NCI-H2029 treated with DMSO at 0.1 percent for 48 hours (cell line): ENCODE data around the gene SLC2A10.
A peak's percentile ranks its signal among the peaks of the same experiment; 100 is the strongest.

ENCODE experiments used
- DNase-seq: peaks from one replicate; lab custom pipeline; 2025; lab: John Stamatoyannopoulos, UW

SLC2A10 gene

DNA sequence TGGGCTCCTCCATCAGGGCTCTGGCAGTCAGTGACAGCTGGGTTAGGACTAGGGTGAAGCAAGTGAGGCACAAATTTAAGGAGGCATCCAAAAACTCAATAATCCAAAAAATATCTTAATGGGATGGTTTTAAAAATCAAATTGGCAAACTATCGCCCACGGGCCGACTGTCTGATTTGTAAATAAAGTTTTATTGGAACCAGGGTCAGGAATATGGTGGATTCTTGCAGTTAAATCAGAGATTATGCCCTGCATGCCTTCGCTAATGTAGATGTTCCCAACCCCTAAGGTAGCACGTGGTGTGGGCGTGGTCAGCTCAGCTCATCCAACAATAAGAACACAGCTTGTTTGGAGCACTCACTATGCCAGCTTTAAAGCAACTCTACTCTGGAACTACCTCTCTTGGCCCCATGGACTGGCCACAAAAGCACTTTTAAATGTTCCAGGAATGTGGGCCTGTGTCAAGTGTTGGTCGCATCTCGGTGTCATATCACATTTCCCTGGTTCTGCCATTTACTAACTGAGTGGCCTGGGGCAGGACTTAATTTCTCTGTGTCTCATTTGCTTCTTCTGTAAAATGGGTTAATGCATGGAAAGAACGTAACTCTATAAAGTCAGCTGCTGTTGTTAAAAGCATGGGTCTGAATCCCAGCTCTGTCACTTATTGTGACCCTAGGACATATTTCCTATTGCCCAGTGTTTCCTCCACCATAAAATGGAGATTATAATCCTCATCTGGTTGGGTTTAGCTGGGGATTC lies 27.2 kb upstream of the SLC2A10 start:
- no peak for DNase-seq

DNA sequence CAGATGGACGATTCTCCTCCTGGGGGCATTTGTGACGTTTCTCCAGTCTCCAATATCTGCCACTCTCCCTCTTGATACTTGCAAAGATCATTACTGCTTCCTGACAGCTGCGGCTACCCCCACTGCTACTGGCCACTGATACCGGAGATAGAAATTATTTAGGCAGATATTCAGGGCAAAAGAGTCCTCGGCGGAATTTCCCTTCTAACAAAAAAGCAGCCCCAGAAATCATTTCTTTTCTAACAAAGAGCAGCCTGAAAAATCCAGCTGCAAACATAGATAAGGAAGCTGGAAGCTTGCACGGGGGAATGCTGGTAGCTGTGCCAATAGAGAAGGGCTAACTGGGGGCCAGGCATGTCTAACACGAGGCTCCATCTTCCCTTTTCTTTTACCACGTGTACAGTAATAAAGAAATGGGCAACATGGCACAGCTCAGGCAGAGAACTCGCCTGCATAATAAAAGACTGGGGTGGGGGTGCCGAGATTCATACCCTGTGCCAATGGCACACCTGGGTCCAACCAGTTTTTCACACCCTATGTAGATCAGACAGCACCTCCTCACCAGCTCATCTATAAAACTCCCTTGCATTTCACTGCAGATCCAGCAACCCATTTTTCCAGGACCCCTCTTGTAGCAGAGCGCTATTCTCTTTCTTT lies 26.3 kb upstream of the SLC2A10 start:
- DNase-seq: no peak

DNA sequence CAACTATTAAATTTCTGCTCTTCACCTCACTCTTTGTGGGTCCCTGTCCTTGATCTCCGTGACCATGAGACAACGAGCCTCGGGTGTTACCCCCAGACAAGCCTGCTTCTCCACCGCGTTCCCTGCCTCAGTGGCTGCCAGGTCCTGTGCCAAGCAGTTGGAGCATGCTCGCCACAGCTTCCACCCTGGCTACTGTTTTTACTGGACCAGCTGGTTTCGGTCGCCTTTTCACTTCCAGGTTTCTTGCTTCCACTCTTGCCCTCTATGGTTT lies 25.8 kb upstream of the SLC2A10 start:
- DNase-seq: no peak

DNA sequence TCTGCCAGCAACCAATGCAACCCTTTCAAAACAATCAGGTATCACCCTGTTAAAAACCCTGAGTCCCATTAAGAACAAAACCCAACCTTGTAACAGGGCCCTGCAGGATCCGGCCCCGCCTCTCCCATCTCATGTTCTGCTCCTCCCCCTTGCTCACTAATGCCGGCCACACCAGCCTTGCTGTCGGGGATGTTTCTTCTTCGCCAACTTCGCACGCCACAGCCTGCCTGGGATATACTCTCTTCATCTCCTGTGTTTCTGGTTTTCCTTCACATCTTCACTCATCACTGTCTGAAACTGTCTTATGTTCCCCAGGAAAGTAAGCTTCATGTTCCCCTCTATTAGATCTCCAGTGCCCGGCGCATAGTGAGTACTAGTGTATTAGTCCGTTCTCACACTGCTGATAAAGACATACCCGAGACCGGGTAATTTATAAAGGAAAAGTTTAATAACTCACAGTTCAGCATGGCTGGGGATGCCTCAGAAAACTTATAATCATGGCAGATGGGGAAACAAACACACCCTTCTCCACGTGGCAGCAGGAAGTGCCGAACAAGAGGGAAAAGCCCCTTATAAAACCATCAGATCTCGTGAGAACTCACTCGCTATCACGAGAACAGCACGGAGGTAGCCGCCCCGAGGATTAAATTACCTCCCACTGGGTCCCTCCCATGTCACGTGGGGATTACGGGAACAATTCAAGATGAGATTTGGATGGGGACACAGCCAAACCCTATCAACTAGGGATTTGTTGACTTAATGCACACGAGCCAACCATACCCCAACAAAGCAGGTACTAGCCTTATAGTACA lies 25.3 kb upstream of the SLC2A10 start:
- DNase-seq: peak; percentile 86

DNA sequence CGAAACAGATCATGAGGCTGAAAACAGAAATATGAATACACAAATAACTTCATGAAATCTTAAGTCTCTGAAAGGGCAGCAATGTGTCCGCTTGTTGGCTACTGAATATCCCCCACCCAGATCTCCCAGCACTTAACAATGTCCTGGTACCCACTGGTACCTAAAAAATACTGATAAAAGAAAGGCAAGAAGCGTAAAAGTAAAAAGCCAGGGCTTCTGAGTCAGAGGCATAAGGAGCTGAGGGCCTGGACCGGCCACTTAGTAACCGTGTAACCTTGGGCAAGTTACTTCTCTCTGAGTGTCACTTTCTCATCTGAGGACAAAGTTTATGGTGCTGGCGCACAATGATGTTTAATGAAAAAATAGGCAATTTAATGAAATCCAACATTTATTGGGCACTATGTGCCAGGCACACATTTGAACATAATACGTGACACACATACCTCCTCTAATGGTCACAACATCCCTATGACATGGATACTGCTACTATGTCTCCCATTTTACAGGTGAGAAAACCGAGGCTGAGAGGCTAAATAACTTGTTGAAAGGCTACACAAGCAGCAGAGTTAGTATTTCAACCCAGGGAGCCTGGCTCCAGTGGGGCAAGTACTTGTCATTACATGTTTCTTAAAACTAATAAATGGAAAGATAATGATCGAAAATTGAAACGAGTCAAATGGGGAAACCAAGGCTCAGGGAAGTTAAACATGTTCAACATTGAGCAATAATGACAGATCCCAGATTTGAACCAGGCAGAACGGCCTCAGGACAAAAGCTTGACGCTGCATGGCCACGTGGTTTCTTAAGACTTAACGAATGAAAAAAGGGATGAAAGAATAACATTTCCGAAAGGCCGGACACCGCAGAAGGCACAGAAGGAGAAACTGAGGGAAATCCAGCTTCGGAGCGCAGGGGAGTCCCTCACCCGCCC lies 21.0 kb upstream of the SLC2A10 start:
- DNase-seq: no peak

DNA sequence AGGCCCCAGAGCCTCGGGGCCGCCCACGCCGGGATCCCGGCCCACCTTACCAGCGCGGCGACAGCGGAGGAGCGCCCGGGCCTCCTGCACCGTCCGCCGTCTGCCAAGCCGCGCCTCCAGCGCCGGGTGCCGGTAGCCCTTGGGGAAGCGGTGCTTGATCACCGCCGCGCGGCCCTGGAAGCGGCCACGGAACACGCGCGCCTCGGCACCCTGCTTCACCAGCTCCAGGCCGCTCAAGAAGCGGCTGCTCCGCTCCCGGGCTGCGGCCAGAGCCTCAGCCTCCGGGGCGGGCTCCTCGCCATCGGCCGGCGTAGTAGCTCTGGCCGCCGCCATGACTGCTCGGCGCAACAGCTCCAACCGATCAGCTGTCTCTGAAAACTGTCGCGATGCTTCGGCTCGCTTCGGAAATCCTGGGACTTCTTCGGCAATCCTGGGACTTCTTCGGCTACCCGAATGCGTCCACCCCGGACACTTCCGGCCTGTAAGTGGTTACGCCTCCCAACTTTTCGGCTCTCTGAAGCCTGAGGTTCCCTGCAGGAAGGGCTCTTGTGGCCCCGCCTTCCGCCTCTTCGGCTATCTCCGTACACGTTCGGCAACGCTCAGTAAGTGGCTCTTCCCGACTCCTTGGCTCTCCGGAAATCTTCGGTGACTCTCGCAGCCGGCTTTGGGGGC lies 20.2 kb upstream of the SLC2A10 start, which contains the start of gene TP53RK:
Gene TP53RK, minus strand, starts transcription at position 363 of the 672 bp plus-strand sequence. Its CDS starts 30 bp downstream, at position 333.
- DNase-seq: peak; percentile 81

DNA sequence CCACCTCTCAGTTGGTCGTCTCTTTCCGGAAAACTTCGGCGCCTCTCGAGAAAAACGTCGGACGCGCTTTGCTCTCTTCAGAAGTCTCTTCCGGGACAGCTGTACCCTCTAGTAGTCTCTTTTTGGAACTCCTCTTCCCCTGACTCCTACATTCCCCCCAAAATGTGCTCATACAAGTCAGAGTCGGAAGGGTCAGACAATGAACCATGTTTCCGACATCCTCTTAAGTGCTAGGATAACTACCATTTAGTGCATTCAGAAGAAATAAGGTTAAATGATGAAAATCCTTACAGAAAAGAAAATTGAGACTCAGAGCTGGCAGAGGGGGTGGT lies 19.7 kb upstream of the SLC2A10 start:
- DNase-seq: no peak

DNA sequence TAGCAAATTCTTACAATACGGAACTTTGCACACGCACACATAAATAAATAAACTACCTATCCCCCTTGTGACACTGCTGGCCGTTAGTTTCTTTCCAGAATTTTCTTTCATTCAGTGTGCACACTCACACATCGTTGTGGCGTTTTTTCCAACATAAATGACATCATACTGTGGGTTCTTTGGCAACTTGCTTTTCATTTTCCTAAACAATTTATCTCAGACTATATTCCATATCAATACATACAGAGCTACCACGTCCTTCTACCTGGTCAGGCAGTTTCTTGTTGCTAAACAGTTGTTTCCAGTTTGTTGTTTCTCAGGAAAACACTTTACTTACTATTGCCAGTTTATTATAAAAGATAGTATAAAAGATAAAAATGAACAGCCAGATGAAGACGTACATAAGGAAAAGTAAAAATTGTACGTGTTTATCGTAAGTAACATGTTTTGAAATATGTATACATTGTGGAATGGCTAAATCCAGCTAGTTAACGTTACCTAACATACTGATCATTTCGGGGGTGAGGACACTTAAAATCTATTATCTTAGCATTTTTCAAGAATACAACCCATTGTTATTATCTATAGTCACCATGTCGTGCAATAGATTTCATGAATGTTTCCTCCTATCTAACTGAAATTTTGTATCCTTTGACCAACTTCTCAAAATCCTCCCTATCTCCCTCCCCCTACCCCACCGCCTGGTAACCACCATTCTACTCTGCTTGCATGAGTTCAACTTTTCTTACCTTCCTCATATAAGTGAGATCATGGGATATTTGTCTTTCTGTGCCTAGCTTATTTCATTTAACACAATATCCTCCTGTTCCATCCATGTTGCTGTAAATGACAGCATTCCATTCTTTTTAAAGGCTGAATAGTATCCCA lies 19.0 kb upstream of the SLC2A10 start:
- DNase-seq: no peak

DNA sequence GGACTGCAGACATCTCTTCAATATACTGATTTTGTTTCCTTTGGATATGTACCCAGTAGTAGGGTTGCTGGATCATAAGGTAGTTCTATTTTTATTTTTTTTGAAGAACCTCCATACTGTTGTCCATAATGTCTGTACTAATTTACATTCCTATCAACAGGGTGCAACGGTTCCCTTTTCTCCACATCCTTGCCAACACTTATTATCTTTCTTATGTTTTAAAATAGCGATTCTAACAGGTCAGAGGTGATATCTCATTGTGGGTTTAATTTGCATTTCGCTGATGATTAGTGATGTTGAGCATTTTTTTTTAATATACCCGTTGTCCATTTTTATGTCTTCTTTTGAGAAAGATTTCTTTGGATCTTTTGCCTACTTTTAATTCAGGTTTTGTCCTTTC lies 18.3 kb upstream of the SLC2A10 start:
- no peak for DNase-seq

DNA sequence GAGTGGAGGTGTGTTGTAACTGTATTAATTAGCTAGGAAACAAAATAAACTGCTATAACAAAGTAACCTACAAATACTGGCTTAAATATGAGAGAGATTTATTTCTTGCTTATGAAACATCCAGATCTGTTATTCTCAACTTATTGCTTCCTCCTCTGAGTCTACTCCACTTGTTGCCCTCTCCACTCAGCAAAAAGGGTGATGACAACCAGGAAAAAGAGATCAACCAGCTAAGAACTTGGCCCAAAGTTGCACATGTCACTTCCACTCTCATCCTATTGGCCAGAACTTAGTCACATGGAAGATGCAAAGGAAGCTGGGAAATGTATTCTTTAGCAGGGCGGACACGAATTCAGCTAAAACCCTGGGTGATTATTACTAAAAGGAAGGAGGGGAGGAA lies 15.0 kb upstream of the SLC2A10 start:
- peak; percentile 29 for DNase-seq

DNA sequence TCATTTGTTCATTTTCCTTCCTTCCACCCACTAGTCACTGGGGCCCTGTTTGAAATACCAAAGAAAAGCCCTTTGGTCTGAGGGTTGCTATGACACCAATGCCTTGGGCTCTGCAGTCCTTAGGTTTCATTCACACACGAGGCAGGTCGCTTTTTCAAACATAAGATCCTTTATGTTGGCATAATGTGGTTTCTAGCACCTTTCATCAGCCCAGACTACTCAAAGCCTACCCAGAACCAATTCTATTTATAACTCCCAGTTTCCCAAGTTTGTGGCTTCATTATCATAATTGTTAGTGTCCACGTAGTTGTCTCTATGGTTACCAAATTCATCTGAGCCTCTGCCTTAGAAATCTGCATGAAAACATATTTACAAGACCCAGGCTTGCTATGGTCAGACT lies 13.6 kb upstream of the SLC2A10 start:
- DNase-seq: no peak

DNA sequence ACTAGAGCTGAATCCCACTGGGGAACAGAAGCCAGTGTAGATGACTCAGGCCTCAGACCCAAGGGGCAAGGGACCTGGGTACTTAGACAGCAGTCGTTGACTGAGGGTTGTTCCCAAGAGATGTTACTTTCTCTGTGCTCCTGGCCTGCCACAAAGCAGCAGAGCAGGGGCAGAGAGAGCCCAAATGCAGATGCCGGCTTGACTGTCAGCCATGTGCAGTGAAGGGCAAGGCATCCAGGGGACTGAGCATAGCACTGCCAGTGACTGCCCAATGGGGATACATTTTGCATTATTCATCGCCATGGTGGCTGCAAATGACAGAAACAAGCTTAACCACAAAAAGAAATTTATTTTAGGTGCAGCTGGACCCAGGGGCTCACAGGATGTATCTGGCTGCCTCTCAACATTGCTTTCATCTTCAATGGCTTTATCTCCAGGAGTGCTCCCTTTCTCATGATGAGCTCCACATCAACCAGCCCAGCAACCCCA lies 12.6 kb upstream of the SLC2A10 start:
- no peak for DNase-seq

DNA sequence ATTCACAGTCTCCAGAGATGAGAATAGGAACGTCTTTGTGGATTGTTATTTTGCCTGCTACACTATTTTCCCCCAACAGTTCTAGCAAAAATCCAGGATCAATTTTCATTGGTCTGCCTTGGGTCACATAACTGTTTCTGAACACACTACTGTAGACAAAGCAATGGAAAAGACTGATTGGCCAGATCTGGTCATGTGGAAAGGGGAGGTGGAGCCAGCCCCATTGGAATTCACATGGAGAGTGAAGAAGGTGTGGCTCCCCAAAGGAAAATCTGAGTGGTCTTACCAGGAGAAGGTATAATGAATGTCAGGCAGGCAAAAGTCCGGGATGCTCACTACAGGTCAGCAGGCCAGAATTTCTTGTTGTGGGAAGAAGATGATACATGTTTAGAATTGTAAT lies 10.7 kb upstream of the SLC2A10 start:
- no peak for DNase-seq

DNA sequence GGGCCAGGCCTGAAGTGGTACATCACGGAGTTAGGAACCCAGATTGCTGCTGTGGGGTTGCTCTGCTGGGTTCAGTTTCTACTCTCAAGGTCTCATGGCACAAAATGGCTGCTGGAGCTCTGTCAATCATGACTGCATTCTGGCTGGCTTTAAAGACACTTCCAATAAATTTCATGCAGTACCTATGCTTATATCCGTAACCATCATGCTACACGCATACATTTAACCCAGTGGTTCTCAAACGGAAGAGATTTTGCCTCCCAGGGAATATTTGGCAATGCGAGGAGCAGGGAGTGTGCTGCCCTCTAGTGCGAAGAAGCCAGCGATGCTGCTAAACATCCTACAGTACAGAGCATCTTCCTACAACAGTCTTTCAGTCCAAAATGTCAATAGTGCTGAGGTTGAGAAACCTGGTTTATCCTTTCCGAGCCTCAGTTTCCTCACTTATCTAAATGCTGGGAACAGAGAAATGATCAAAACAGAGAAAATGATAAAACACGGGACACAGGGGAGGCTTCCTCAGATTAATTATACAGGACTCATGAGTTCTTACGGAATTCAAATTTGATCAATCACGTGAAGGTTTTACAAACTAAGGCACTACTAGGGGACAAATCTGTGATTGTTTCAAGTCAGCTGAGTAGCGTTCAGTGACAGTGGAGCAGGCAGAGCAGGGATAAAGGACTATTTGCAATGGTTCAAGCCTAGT lies 9.6 kb upstream of the SLC2A10 start:
- no peak for DNase-seq

DNA sequence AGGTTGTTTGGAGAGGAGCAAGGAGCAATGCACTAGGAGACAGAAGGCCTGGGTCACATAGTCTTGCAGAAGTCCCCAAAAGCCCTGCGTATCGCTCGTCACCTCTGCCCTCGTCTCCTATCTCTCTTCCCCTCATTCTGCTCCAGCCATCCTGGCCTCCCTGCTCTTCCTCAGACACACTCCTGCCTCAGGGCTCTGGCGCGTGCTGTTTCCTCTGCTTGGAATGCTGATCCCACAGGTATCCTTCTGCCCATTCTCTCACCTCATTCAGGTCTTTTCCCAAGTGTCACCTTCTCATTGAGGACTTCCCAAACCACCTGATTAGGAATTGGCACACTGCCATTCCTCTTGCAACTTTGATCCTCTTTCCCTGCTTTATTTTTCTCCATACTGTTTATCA lies 9.0 kb upstream of the SLC2A10 start:
- no peak for DNase-seq

DNA sequence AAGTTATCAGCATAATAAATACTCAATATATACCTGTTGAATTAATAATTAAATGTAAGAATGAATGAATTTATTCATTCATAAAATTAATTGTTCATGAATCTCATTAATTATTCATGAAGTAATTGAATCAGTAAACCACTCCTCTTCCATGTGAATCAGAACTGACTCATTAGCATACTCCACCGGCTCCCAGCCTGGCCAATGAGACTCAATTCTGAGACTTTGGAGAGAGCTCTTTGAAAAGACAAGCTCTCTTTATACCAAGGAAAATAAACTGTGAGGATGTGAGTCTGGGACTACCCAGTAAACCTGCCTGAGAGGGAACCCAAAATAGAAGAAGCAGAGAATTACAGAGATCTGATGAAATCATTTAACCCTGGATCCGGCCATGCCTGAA lies 8.4 kb upstream of the SLC2A10 start:
- no peak for DNase-seq

DNA sequence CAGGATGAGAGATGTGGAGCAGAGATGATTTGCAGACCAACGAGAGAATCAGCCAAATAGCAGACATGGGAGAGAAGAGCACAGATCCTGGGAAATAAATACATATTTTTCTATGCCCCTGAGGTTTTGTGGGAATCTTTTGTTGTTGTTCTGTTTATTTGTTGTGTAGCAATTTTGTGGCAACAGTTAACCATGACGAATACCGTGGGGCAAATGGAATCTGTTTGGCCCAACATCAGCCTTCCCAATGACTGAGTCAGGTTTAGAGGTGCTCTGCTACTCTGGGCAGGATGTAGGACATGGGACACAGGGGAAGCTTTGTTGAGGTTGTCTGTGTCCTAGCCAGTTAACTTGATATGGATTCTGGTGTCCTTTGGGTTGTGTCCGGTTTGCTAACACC lies 7.9 kb upstream of the SLC2A10 start:
- DNase-seq: no peak

DNA sequence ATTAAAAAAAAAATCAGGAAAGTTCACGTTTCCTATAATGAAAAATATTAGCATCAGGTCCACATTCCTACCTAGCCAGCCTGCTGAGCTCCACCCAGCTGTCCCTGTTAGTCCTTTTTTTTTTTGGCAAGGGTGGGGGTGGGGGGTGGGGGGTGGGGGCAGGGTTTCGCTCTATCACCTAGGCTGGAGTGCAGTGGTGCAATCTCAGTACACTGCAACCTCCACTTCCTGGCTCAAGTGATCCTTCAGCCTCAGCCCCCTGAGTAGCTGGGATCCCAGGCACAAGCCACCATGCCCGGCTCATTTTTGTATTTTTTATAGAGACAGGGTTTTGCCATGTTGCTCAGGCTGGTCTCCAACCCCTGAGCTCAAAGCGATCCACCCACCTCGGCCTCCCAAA lies 7.5 kb upstream of the SLC2A10 start:
- DNase-seq: no peak

DNA sequence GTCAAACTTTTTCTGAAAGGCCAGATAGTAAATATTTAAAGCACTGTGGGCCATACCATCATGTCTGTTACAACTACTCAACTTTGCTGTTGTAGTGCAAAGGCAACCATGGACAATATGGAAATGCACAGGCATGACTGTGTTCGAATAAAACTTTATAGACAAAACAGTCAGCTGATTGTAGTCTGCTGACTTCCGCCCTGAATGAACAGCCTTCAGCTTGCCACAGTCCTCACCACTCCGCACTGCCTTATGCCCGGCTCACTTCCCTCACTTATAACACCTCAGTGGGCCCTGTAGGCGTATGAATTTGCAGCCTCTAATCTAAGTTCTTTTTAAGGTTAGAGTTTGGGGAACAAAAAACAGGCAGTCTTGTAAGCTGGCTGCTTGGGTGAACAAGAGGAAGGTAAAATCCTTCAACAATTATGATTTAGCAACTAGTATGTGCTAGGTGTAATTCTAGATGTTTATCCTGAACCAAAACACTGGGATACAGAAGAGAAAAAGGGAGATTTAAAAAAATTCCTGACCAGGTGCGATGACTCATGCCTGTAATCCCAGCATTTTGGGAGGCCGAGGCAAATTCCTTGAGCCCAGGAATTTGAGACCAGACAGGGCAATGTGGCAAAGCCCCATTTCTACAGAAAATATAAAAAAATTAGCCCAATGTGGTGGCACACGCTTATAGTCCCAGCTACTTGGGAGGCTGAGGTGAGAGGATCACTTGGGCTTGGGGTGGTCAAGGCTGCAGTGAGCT lies 6.8 kb upstream of the SLC2A10 start:
- no peak for DNase-seq
